Parathyroid adenoma (tissue), 2 donors: ENCODE data around the gene HTR3A.
A peak's percentile ranks its signal among the peaks of the same experiment; 100 is the strongest.

Experiments
- H2AFZ ChIP-seq: fragments of 300-600 bp; sonication (generic); one replicate; pipeline ENCODE4 v1.7.0; 2017; ENCODE audit warnings: antibody characterized with exemption, mild to moderate bottlenecking
- H3K27ac ChIP-seq: fragments of 300-600 bp; sonication (generic); one replicate; pipeline ENCODE4 v1.7.0; 2017
- H3K27me3 ChIP-seq: fragments of 300-600 bp; sonication (generic); one replicate; pipeline ENCODE4 v1.7.0; 2017; ENCODE audit warnings: low read length; ENCODE audit not compliant: control insufficient read depth, insufficient read depth
- H3K36me3 ChIP-seq: fragments of 300-600 bp; sonication (generic); one replicate; pipeline ENCODE4 v1.7.0; 2017; ENCODE audit warnings: low read length; ENCODE audit not compliant: control insufficient read depth, insufficient read depth
- H3K4me1 ChIP-seq: fragments of 300-600 bp; sonication (generic); one replicate; pipeline ENCODE4 v1.7.0; 2017; ENCODE audit warnings: control low read depth
- H3K4me2 ChIP-seq: fragments of 300-600 bp; sonication (generic); one replicate; pipeline ENCODE4 v1.7.0; 2017; ENCODE audit warnings: low read length
- H3K4me3 ChIP-seq: fragments of 300-600 bp; sonication (generic); one replicate; pipeline ENCODE4 v1.7.0; 2017; ENCODE audit warnings: low read depth, low read length
- H3K79me2 ChIP-seq: fragments of 300-600 bp; sonication (generic); one replicate; pipeline ENCODE4 v1.7.0; 2017; ENCODE audit warnings: control low read depth
- H3K9ac ChIP-seq: fragments of 300-600 bp; sonication (generic); one replicate; pipeline ENCODE4 v1.7.0; 2017; ENCODE audit warnings: mild to moderate bottlenecking
- H3K9me3 ChIP-seq: fragments of 300-600 bp; sonication (generic); one replicate; pipeline ENCODE4 v1.7.0; 2017; ENCODE audit warnings: low read length; ENCODE audit not compliant: control insufficient read depth
- CTCF ChIP-seq: fragments of 300-600 bp; sonication (generic); IDR thresholded peaks from one replicate; pipeline ENCODE4 v1.7.0; 2017; ENCODE audit warnings: antibody characterized with exemption, mild to moderate bottlenecking
- donor health status: primary hyperparathyroidism.

The HTR3A gene

GRCh38 chr11:113991170-113991569 is 16.3 kb downstream of the HTR3A start:
- TF ChIP-seq CTCF: no peak
- Histone ChIP-seq H3K4me1 (no peaks in the 10 kb centered on the region), H3K27me3 (no peaks in the 10 kb centered on the region), H3K4me3 (no peak overlapping the region), H2AFZ (no peak overlapping the region), H3K9me3 (no peaks in the 10 kb centered on the region), H3K36me3 (no peaks in the 10 kb centered on the region), H3K79me2 (no peaks in the 10 kb centered on the region), H3K4me2 (no peak overlapping the region), H3K9ac (no peak overlapping the region), H3K27ac (no peak overlapping the region)

GRCh38 chr11:113991718-113992458 is 17.0 kb downstream of the HTR3A start:
- no peak overlapping the region for H3K4me2 ChIP-seq
- H3K4me3 ChIP-seq: no peak overlapping the region
- no peaks in the 10 kb centered on the region for H3K4me1 ChIP-seq
- no peak for TF ChIP-seq CTCF
- no peak overlapping the region for H3K27ac ChIP-seq
- H3K36me3 ChIP-seq: no peaks in the 10 kb centered on the region
- H2AFZ ChIP-seq: no peak overlapping the region
- no peaks in the 10 kb centered on the region for H3K9me3 ChIP-seq
- H3K27me3 ChIP-seq: no peaks in the 10 kb centered on the region
- H3K9ac ChIP-seq: no peak overlapping the region
- no peaks in the 10 kb centered on the region for H3K79me2 ChIP-seq

GRCh38 chr11:113992459-113993110 is 17.7 kb downstream of the HTR3A start:
- H3K4me3 ChIP-seq: no peak overlapping the region
- no peak overlapping the region for H2AFZ ChIP-seq
- no peaks in the 10 kb centered on the region for H3K9me3 ChIP-seq
- no peak overlapping the region for H3K27ac ChIP-seq
- H3K27me3 ChIP-seq: no peaks in the 10 kb centered on the region
- no peaks in the 10 kb centered on the region for H3K79me2 ChIP-seq
- H3K4me2 ChIP-seq: no peak overlapping the region
- no peaks in the 10 kb centered on the region for H3K36me3 ChIP-seq
- no peak overlapping the region for H3K9ac ChIP-seq
- H3K4me1 ChIP-seq: no peaks in the 10 kb centered on the region
- TF ChIP-seq CTCF: no peak

GRCh38 chr11:113994077-113994954 is 19.4 kb downstream of the HTR3A start:
- Histone ChIP-seq H2AFZ (no peak overlapping the region), H3K27me3 (no peaks in the 10 kb centered on the region), H3K4me1 (no peaks in the 10 kb centered on the region), H3K36me3 (no peaks in the 10 kb centered on the region), H3K4me2 (no peak overlapping the region), H3K27ac (no peak overlapping the region), H3K9me3 (no peaks in the 10 kb centered on the region), H3K9ac (no peak overlapping the region), H3K79me2 (no peaks in the 10 kb centered on the region), H3K4me3 (no peak overlapping the region)
- TF ChIP-seq CTCF: peak; percentile 54
